ENCODE data around the gene C1QTNF9. TPM values are rescaled to one million over a fixed set of nuclear protein-coding genes. Genes with fewer than 3 reads are reported as not detected.

The C1QTNF9 gene
- total and polyA plus RNA-seq, 4 donors = 0.10 to 0.25 (median 0.19) TPM; not detected in 1

- Histone ChIP-seq H3K9ac (ENCODE audit: low read depth in 1 of 2, low read length in 2 of 2) (no peak overlapping the region), H3K9me3 (ENCODE audit: control insufficient read depth in 4 of 4, low read length in 3 of 4) (no peaks in the 10 kb centered on the region), H3K27me3 (ENCODE audit: control insufficient read depth in 4 of 4, insufficient read depth in 4 of 4, low read length in 3 of 4) (no peaks in the 10 kb centered on the region), H3K27ac (ENCODE audit: low read depth in 1 of 2, low read length in 2 of 2) (no peak overlapping the region), H3K36me3 (ENCODE audit: control insufficient read depth in 4 of 4, insufficient read depth in 3 of 4, low read depth in 1 of 4, low read length in 3 of 4) (peaks cover 0 to 5% (median 2%) of the 10 kb centered on the region in 4 donors), H3K4me1 (ENCODE audit: control insufficient read depth in 4 of 4, insufficient read depth in 4 of 4, low read length in 3 of 4) (peaks cover 5 to 9% (median 8%) of the 10 kb centered on the region in 4 donors), H3K4me3 (ENCODE audit: low read depth in 1 of 3, low read length in 3 of 3) (no peak overlapping the region)
- TF ChIP-seq HNF4G (IDR thresholded peaks at IDR 0.05) (no peak), REST (IDR thresholded peaks at IDR 0.05) (no peak), ZBTB33 (IDR thresholded peaks at IDR 0.05) (no peak)
- DNase-seq (ENCODE audit: low spot score) = no peak
- WGBS = 75% methylated on average over 2 of the region's 2 CpGs
Observed at GRCh38 chr13:24276306-24276705, 33.1 kb upstream of the C1QTNF9 start.

- Histone ChIP-seq H3K4me3 (ENCODE audit: low read depth in 1 of 3, low read length in 3 of 3) (no peak overlapping the region), H3K4me1 (ENCODE audit: control insufficient read depth in 4 of 4, insufficient read depth in 4 of 4, low read length in 3 of 4) (peaks cover 0 to 4% (median 3%) of the 10 kb centered on the region in 4 donors), H3K27ac (ENCODE audit: low read depth in 1 of 2, low read length in 2 of 2) (no peak overlapping the region), H3K27me3 (ENCODE audit: control insufficient read depth in 4 of 4, insufficient read depth in 4 of 4, low read length in 3 of 4) (no peaks in the 10 kb centered on the region), H3K9ac (ENCODE audit: low read depth in 1 of 2, low read length in 2 of 2) (no peak overlapping the region), H3K36me3 (ENCODE audit: control insufficient read depth in 4 of 4, insufficient read depth in 3 of 4, low read depth in 1 of 4, low read length in 3 of 4) (peaks cover 0 to 5% (median 2%) of the 10 kb centered on the region in 4 donors), H3K9me3 (ENCODE audit: control insufficient read depth in 4 of 4, low read length in 3 of 4) (no peaks in the 10 kb centered on the region)
- 95% methylated on average over 13 of the region's 13 CpGs for WGBS
- no peak for DNase-seq (ENCODE audit: low spot score)
- TF ChIP-seq EGR1 (IDR thresholded peaks at IDR 0.05; ENCODE audit: low read depth in 2 of 2) (no peak), GABPA (IDR thresholded peaks at IDR 0.05 in 1 of 2, conservative IDR thresholded peaks at IDR 0.05 in 1 of 2) (no peak), MAX (IDR thresholded peaks at IDR 0.05) (no peak), ATF3 (IDR thresholded peaks at IDR 0.05) (no peak), REST (IDR thresholded peaks at IDR 0.05) (no peak), HNF4A (conservative IDR thresholded peaks at IDR 0.05) (no peak), YY1 (IDR thresholded peaks at IDR 0.05) (no peak), SP1 (IDR thresholded peaks at IDR 0.05) (no peak), FOXA2 (IDR thresholded peaks at IDR 0.05) (no peak), FOXA1 (IDR thresholded peaks at IDR 0.05) (no peak), HNF4G (IDR thresholded peaks at IDR 0.05) (no peak)
Observed at GRCh38 chr13:24276861-24277260, 32.5 kb upstream of the C1QTNF9 start.

Measured in liver (tissue), 9 donors.